NCI-H1105 (cell line): Measurements from ENCODE around the gene CT45A2.
"Not testable (repeated sequence)": the region's sequence is repeated elsewhere in the genome, so short reads cannot be mapped to it uniquely, and the experiment has no call there.

ENCODE experiments used
- DNase-seq: peaks from one replicate; lab custom pipeline; 2025; lab: John Stamatoyannopoulos, UW

The CT45A2 gene

GRCh38 chrX:135819912-135820311, at the start of gene CT45A2:
TSS of gene CT45A2 (minus strand) at chrX:135820012. CDS start at chrX:135816265, 3,747 bp downstream.
- DNase-seq, result not testable (repeated sequence)

GRCh38 chrX:135854438-135854837, 34.6 kb upstream of the CT45A2 start, which contains the start of gene CT45A8:
TSS of gene CT45A8 (minus strand) at chrX:135854538. CDS start at chrX:135850783, 3,755 bp downstream.
- not testable (repeated sequence) for DNase-seq

- DNase-seq, result not testable (repeated sequence)
Observed at GRCh38 chrX:135837180-135837579, 17.4 kb upstream of the CT45A2 start, which contains the start of gene CT45A7. TSS of gene CT45A7 (minus strand) at chrX:135837280. CDS start at chrX:135833533, 3,747 bp downstream.

- DNase-seq, result not testable (repeated sequence)
Observed at GRCh38 chrX:135802687-135803086, 17.1 kb downstream of the CT45A2 start, which contains the start of gene CT45A6. TSS of gene CT45A6 (minus strand) at chrX:135802787. CDS start at chrX:135798993, 3,794 bp downstream.

GRCh38 chrX:135785403-135785802, 34.4 kb downstream of the CT45A2 start, which contains the start of gene CT45A5:
TSS of gene CT45A5 (minus strand) at chrX:135785503. CDS start at chrX:135781729, 3,774 bp downstream.
- not testable (repeated sequence) for DNase-seq

- not testable (repeated sequence) for DNase-seq
Observed at GRCh38 chrX:135768091-135768490, 51.7 kb downstream of the CT45A2 start, which contains the start of gene CT45A3. TSS of gene CT45A3 (minus strand) at chrX:135768191. CDS start at chrX:135764444, 3,747 bp downstream.
